HG03066 (cell line): ENCODE results near the gene SLC35B1.
"Not testable (repeated sequence)": the region's sequence is repeated elsewhere in the genome, so short reads cannot be mapped to it uniquely, and the experiment has no call there.

Experiments
- ATAC-seq: cut with Tn5 transposase; IDR thresholded peaks from one replicate; pipeline ENCODE4 v1.9.1; 2021; ENCODE audit warnings: low read depth; ENCODE audit not compliant: unreplicated experiment

SLC35B1 gene

GRCh38 chr17:49734515-49735490 is 27.0 kb upstream of the SLC35B1 start:
- ATAC-seq, result no peak

- ATAC-seq, result no peak
These were observed 23.7 kb upstream of the SLC35B1 start for GRCh38 chr17:49731435-49731831.

GRCh38 chr17:49730785-49731434 is 23.1 kb upstream of the SLC35B1 start:
- no peak for ATAC-seq

GRCh38 chr17:49730078-49730784 is 22.5 kb upstream of the SLC35B1 start:
- ATAC-seq, result no peak

GRCh38 chr17:49729069-49729468 is 21.3 kb upstream of the SLC35B1 start:
- ATAC-seq, result no peak

- ATAC-seq, result no peak
These were observed 20.7 kb upstream of the SLC35B1 start for GRCh38 chr17:49728425-49728824.

- ATAC-seq, result no peak
These were observed 19.6 kb upstream of the SLC35B1 start for GRCh38 chr17:49727380-49727779.

- no peak for ATAC-seq
These were observed 17.8 kb upstream of the SLC35B1 start for GRCh38 chr17:49725452-49726130.

GRCh38 chr17:49724552-49724951 is 16.8 kb upstream of the SLC35B1 start:
- not testable (repeated sequence) for ATAC-seq

GRCh38 chr17:49723423-49723822 is 15.7 kb upstream of the SLC35B1 start:
- no peak for ATAC-seq

- ATAC-seq, result no peak
These were observed 14.3 kb upstream of the SLC35B1 start for GRCh38 chr17:49722066-49722465.

- no peak for ATAC-seq
These were observed 9.7 kb upstream of the SLC35B1 start for GRCh38 chr17:49717371-49717861.

GRCh38 chr17:49716668-49717364 is 9.1 kb upstream of the SLC35B1 start:
- no peak for ATAC-seq

GRCh38 chr17:49715717-49716279 is 8.0 kb upstream of the SLC35B1 start:
- ATAC-seq, result no peak

- ATAC-seq, result no peak
These were observed 7.5 kb upstream of the SLC35B1 start for GRCh38 chr17:49715216-49715615.

- no peak for ATAC-seq
These were observed 885 bp upstream of the SLC35B1 start for GRCh38 chr17:49708515-49709183.

- no peak for ATAC-seq
These were observed 537 bp downstream of the SLC35B1 start for GRCh38 chr17:49707246-49707607.

- no peak for ATAC-seq
These were observed 2.5 kb downstream of the SLC35B1 start for GRCh38 chr17:49705254-49705653.
